T-helper 2 cell treated with Interferon-gamma antibody and Interleukin-4, amounts not matched to agents 100 ng/mL and 5 ng/mL, for 36 hours (primary cell): ENCODE results near the gene FOXP4. TPM values are rescaled to one million over a fixed set of nuclear protein-coding genes. Genes with fewer than 3 reads are reported as not detected.

ENCODE experiments used
- intact Hi-C: fragments of 100-400 bp; cut with micrococcal nuclease; formaldehyde crosslinking; loops from one replicate; pipeline ENCODE4 v1.15.1; 2023
- total RNA-seq: library from RNA; stranded (reverse); gene quantifications from 2 replicates; pipeline ENCODE4 v1.2.3, GENCODE V29; 2022

Gene FOXP4
- total RNA-seq, 1 donor from 2014 or later, result 5.6 TPM

DNA sequence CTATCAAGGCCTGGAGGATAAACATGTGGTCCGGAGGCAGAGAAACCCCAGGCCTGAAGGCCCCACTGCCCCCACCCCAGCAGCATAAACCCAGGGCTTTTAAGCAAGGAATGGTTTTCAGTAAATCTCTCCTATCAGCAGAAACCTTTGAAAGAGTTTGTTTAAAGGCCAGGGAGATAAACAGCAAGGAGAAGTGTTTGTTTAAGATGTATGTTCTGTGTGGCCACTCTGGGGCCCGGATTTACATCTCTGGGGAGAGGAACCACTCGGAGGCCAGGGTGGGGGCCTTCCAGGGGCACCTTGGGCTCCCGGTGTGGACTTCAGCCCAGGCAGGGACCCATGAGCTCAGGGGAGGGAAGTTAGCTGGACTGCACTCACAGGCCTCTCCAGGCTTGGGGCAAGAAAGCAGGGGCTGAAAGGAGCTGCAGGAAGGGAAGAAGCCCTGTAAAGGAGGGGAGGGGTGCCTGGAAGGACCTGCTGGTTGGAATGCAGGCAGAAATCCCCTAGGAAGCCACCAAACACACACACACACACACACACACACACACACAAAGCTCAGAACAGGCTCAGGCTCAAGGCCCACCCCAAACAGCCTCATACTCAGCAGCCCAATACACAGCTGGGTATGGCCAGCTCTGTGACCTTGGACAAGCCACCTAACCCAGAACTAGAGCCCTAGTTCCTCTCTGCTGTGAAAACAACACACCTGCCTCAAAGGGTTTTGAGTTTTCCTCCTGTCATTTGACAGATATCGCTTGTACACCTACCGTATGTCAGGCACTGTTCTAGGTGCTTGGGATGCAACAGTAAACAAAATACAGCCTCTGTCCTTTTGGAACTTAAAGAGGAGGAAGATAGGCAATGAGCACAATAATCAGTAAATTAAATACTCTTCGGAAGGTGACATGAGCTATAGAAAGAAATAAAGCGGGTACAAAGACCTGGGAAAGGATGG lies 26.2 kb upstream of the FOXP4 start:
- intact Hi-C loops, result no loop called here

GRCh38 chr6:41522780-41523548 lies 23.2 kb upstream of the FOXP4 start:
- intact Hi-C loops, result no loop called here

DNA sequence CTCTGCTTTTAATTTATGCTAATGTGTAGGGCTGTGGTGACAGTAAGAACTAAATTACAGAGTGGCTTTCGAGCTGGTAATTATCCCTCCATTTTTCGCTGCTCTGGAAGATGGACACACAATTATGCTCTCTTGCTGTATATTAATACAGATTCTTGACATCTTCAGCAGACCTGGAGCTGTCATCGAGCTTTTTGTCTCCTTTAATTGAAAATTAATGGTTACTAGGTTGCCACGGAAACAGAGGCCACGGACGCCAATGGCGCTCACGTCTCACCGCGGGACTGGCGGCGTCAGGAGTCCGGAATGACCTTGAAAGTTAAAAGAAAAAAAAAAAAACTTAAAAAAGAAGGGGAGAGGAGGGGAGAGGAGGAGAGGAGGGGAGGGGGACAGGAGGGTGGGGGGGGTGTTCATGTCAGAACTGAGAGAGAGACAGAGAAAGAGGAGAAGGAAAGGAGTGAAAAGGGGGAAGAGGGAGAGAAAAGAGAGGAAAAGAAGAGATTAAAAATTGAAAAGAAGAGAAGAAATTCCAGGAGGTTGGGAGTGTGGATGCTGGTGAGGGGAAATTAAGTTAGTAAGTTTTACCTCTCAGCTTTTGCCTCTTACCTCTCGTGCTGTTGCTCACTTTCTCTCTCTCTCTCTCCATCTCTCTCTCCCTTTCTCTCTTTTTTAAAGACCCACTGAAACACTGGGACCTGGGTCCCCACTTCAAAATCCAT lies 22.1 kb upstream of the FOXP4 start:
- intact Hi-C loops, result no loop called here

DNA sequence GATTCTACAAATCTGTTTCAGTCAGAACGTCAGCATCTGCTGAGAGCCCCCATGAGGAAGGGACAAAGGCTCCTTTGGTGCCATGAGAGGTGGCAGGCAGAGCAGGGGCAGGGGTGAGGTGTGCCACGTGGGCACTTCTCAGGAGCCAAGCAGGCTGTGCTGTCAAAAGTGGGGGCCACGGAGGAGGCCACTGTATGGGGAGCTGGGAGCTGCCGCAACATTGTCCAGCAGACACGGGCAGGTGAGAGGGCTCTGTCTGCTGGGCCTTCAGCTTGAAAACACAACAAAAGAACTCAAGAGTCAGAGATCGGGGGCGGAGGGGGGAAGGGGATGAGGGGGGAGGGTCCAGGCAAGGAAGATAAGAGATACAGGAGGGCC lies 21.6 kb upstream of the FOXP4 start:
- intact Hi-C loops, result no loop called here

- intact Hi-C loops, result no loop called here
These were observed 18.3 kb upstream of the FOXP4 start for GRCh38 chr6:41527721-41528408.

DNA sequence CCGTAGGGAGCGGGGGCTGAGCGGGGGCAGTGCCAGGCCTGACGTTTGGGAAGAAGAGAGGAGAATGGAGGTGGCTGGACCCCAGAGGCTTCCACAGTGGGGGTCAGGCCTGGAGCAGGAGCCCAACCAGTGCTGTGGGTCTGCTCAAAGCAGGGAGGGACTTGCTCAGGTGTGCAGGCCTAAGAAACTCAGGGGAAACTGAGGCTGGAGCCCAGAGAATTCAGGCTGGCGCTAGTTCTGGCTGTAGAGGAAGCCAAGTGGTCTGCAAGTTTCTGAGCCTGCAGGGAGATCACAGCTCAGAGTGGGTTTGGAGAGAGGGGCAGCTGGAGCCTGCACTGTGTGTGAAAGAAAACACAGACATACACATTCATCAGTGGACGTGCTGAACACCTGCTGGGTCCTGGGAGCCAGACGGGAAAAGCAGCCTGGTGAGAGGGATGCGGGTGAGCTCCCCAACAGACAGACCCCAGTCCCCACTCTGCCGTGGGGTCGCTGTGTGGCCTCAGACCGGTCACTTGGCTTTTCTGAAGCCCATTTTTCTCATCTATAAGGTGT lies 17.7 kb upstream of the FOXP4 start:
- intact Hi-C loops, result no loop called here

DNA sequence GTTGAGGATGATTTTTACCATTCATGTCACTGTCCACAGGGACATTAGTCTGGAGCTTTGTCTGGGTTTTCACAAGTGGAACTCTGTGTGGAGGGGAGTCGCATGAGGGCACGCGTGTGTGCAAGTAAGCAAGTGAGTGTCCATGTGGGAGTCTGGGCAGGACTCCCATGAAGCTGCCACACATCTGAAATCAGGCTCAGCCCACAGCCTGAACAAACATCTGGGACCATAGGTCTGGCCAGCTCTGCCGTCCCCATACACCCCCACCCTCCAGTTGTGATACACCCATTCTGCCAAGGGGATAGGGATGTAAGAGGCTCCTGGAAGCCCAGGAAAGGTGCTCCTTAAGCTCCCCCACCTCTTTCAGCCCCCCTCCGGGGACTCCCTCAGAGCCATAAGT lies 17.1 kb upstream of the FOXP4 start:
- intact Hi-C loops, result no loop called here

DNA sequence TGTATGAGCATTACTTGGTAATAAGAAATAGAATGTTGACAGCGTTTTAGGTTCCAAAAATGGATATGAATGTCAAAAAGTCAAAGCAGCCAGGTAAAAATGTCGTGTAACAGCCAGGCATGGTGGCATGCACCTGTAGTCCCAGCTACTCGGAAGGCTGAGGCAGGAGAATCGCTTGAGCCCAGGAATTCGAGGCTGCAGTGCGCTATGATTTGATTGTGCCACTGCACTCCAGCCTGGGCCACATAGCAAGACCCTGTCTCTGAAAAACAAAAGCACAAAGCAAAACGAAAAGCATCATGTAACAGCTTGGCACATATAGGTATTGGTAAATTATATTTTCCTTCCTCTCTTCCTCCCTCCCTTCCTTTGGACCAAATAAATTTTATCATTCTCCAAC lies 16.2 kb upstream of the FOXP4 start:
- intact Hi-C loops, result no loop called here

DNA sequence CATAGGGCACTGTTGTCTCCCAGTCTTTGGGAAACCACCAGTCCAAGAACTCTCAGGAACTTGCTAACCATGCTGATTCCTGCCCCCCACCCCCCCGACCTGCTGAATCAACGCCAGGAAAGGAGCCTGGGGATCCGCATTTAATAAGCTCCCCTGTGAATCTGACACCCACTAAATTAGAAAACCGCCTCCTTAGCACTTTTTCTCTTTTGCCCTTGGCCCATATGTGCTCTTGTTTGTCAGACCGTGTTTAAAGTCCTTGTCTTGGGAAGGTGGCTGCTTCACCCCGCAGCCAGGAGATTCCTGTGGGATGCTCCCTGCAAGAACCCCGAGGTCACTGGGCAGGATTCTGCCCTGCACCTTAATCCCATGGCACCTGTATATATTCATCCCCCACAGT lies 15.7 kb upstream of the FOXP4 start:
- intact Hi-C loops, result no loop called here

- intact Hi-C loops, result loop anchor here (1.0 kb wide), 1 partner anchor 15 kb away; the partner anchor contains the start of gene FOXP4
These were observed 15.2 kb upstream of the FOXP4 start for GRCh38 chr6:41531016-41531415.

DNA sequence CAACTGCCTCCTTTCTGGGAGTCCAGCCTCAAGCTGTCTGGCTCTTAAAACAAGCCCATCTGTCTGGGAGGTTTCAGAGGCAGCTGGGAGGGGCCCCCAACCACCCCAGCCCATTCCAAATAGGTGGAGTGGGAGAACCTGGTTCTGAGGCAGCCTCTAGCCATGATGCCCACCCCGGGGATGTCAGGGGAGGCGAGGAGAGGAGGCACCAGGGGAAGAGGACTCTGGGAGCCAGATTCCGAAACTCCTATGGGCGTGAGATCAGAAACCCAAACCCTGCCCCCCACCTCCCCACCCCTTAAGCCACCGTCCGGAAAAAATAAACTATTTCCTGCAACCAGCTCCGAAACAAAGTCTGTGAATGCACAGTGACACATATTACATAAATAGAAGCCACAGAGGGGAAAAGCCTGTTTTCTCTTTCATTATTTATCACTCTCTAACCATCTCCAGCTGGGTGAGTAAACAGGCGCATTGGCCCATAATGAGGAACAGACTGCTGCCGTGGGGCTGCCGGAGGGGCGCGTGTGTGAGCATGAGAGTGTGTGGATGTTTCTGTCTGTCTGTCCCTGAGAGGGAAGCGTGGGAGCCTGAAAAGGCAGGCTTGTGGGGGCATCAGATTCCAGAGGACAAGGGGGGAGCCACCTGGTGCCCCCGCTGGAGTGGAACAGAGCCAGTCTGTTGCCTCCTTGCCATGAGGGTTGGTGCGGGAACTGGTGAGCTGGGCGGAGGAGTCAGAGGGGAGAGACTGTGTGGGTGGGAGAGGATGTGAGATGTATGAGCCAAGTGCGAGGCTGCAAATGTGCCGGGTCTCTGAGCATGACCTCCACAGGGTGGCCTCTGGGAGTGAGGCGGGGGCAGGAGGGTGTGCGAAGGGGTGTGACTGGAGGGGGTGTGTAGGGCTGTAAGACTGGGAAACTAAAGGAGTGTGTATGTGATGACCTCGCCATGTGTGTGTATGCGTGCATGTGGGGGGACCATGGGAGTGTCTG lies 14.3 kb upstream of the FOXP4 start:
- intact Hi-C loops, result loop anchor here (1.0 kb wide), 1 partner anchor 14 kb away; the partner anchor contains the start of gene FOXP4

GRCh38 chr6:41535766-41536165 lies 10.4 kb upstream of the FOXP4 start:
- intact Hi-C loops, result no loop called here

- intact Hi-C loops, result no loop called here
These were observed 9.1 kb upstream of the FOXP4 start for GRCh38 chr6:41536795-41537758.

DNA sequence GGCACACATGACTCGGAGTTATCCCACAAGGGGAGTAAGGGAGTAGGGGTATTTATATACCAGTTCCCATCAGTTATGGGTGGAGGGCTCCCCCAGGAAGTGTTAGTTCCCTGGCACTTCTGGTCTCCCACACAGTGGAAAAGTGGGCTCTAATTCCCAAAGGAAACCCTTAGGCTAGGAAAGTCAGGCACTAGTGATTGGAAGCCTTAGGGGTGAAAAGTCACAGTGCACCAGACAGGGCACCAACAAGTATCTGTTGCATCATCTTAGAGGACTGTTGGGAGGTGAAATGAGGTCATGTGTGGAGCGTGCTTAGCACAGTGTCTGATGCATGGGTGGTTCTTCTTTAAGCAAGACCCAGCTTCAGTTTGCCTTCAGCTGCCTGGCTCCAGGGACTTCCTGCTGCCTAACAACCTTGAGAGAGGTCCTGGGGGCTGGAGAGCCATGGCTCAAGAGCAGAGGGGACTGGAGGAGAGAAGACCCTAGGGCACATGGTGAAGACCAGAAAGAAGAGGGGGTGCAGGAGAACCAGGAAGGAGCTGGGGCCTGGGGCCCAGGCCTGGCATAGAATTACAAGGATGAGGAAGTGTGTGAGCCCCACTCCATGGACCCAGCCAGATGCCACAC lies 7.5 kb upstream of the FOXP4 start:
- intact Hi-C loops, result no loop called here

DNA sequence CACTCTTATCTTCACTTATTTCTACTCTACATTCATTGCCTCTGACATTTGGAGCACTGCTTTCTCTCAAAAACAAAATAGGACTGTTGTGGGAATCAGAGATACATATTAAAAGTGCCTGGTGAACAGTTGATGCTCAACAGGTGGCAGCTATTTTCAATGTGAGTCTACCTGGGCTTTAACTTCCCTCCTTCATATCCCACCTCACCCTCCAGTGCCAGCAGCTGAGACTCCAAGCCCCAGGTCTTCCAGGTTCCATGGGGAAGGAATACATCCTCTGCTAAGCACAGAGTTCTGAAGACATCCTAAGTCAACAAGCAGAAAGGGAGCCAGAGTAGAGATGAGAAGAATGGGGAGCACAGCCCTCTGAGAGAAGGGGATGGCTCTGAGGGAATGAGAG lies 7.0 kb upstream of the FOXP4 start:
- intact Hi-C loops, result no loop called here

DNA sequence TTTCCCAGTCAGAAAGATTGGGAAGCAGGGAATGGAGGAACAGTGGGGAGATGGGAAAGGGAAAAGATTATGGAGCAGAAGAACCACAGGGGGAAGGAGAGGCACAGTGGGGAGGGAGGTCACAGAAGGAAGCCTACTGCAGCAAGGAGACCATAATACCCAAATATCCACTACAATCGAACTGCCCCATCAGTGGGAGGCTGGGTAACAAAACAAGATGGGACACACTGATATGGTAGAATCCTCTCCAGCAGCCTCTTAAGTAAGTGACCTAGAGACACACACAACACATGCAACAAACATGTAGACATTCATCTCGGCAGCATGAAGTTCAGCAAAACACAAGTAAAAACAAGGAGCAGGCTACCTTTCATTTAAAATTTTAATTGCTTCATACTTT lies 4.8 kb upstream of the FOXP4 start:
- intact Hi-C loops, result no loop called here

- intact Hi-C loops, result no loop called here
These were observed 3.1 kb upstream of the FOXP4 start for GRCh38 chr6:41543087-41543486.

GRCh38 chr6:41545247-41545702 lies 906 bp upstream of the FOXP4 start:
- intact Hi-C loops, result loop anchor here (5.0 kb wide), 1 partner anchor 473 kb away; the partner anchor contains the start of genes NFYA and OARD1
